ENCODE data around the gene TSC22D1. TPM values are rescaled to one million over a fixed set of nuclear protein-coding genes. Genes with fewer than 3 reads are reported as not detected.
"Not testable (repeated sequence)": the region's sequence is repeated elsewhere in the genome, so short reads cannot be mapped to it uniquely, and the experiment has no call there.

TSC22D1 gene
- total RNA-seq, 1 donor from 2014 or later, result 35.7 TPM

DNA sequence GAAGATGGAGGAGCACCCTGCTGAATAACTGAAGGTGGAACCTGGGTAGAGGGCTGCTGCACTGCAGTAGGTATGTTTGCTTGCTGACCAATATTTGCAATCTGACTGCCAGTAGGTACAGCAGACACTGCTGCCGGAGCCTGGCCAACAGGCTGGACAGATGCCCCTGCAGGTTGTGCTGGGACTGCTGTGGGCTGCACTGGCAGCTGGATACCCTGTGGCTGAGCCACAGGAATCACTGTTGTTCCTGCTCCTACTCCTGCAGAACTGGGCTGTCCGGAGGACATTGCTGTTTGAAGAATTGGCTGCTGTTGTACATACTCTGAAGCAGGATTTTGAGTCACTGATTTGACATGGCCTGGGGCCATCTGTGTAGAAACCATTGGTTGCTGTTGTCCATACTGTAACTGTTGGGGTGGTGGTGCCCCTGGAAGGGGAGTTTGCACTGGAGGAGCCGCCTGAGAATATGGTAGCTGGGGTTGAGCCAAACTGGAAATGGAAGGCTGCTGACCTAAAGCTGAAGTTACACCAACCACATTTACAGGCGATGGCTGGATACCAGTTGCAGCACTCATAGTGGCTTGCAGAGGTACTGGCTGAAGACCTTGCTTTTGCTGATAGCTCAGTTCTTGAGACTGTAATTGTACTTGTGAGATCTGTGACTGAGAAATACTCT is 2.2 kb downstream of the TSC22D1 start:
- DNase-seq (ENCODE audit: low read depth, low spot score), result no peak

DNA sequence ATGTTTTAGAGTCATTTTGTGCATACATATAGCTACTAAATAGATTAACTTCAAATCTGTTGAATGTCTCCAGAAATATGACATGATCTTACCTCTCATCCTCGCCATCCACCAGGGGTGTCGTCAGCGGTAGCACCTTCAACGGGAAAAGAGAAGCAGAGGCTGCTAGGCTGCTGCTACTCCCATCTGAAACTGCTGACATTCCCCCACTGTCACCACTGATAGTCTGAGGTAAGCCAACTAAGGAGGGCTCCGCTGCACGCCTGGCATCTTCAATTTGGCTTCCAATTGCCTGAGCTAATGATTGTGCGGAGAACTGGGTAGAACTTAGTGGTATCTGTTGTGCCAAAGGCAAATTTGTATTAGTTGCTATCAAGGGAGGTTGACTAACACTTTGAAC is 3.1 kb downstream of the TSC22D1 start:
- DNase-seq (ENCODE audit: low read depth, low spot score), result no peak

DNA sequence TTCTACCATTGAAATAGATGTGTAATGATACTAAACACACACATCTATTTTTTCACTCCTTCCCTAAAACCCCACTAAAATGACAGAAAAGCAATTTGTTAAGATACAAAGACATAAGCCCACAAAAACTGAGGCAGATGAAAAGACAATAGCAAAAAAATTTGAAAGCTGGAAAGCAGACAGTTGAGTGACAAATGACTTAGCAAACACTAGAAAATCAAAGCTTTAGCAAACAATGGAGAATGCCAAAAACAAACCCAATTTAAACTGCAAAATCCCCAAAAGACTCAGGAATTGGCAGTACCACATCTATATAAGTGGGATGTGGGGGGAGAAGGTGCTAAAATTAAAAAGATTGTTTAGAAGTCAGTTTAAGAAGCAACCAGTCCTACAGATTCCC is 9.5 kb downstream of the TSC22D1 start:
- DNase-seq (ENCODE audit: low read depth, low spot score), result no peak

DNA sequence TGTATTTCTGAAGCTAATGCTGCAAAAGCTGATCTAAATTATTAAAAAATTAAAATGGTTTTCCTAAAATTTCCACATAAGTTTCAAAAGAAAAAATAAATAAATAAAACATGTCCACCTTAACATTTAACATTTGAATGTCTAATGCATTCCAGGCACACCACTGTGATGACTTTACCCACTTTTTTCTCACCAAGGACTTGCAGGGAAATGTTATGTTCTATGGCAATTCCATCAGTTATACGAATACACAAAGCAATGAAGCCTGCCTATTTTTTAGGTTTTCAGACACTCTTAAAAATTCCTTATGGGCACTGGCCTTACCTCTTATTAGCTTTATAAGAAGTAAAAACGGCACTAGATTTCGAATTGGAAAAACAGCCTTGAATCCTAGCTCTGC is 10.2 kb downstream of the TSC22D1 start:
- no peak for DNase-seq (ENCODE audit: low read depth, low spot score)

DNA sequence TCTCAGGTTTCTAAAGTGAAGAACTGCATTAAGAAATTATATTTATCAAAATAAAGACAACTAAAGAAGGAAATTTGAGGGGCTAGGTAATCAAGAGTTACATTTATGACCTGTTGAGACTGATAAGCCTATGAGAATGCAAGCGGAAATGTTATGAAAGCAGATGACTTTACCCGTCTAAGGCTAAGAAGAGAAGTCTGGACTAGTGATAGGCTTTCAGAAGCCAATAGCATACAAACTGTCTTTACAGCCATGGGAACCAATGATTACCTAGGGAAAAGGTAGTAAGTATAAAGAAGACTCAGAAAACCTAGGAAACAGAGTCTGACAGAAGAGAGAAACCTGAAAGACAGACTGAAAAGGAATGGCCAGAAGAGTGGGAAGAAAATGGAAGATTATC is 11.2 kb downstream of the TSC22D1 start:
- no peak for DNase-seq (ENCODE audit: low read depth, low spot score)

DNA sequence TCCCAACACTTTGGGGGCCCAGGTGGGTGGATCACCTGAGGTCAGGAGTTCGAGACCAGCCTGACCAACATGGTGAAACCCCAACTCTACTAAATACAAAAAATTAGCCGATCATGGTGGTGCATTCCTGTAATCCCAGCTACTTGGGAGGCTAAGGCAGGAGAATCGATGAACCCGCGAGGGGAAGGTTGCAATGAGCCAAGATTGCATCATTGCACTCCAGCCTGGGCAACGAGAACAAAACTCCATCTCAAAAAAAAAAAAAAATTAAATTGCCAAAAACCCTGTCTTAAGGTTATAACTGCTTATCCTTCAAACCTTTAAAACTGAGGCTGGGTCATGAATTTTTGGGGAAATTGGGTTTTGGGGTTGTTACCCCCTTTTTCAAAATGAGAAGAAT is 13.3 kb downstream of the TSC22D1 start:
- not testable (repeated sequence) for DNase-seq (ENCODE audit: low read depth, low spot score)

DNA sequence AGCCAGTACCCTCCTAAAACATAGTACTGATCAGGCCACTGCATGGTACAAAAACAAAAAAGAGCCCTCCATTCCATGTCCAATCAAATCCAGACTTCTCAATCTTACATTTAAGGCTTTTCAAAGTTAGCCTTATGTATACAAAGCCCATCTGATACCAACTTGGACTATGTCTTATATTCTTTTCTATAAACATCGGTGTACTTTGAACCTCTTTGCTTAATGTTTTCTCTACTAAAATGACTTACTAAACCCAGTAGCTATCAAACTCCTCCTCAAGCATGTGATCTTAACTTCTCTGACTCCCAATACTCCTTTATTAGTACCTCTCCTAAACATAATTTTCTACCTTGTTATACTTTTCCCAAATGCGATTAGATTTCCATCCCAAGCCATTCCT is 14.8 kb downstream of the TSC22D1 start:
- DNase-seq (ENCODE audit: low read depth, low spot score), result no peak

DNA sequence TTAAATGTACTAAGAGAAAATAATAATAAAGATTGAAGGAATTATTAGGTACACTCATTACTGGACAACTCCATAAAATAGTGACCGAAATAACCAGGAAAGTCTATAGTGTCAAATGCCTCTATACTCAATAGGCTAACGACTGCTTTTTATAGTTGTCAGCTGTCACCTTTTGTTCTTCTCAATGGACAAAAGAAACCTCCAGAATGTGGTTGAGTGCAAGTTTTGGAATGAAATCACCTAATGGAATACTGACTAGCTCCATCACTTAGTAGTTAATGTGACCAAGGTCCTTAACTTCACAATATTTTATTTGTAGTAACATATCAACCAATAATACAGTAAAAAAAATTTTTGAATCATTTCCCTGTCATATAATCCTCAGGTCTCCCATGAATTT is 18.1 kb downstream of the TSC22D1 start:
- no peak for DNase-seq (ENCODE audit: low read depth, low spot score)

DNA sequence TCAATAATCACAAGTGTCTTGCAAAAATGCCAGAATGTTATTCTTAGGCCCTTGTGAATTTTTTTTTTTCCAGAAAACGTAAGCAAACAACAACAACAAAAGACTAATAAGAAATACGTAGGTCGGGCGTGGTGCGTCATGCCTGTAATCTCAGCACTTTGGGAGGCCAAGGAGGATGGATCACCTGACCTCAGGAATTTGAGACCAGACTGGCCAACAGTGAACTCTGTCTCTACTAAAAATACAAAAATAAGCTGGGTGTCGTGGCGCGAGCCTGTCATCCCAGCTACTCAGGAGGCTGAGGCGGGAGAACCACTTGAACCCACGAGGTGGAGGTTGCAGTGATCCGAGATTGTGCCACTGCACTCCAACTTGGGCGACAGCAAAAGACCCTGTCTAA is 20.9 kb downstream of the TSC22D1 start:
- DNase-seq (ENCODE audit: low read depth, low spot score), result no peak

DNA sequence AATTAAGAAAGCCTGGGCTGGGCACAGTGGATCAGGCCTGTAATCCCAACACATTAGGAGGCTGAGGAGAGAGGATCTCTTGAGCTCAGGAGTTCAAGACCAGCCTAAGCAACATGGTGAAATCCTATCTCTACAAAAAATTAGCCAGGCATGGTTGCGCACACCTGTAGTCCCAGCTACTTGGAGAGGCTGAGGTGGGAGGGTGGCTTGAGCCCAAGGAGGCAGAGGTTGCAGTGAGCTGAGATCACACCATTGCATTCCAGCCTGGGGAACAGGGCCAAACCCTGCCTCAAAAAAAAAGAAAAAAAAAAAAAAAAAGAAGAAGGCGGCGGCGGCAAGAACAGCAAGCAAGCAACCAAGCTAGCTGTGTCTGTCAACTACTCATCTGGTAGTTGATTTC is 26.7 kb downstream of the TSC22D1 start:
- DNase-seq (ENCODE audit: low read depth, low spot score), result no peak

DNA sequence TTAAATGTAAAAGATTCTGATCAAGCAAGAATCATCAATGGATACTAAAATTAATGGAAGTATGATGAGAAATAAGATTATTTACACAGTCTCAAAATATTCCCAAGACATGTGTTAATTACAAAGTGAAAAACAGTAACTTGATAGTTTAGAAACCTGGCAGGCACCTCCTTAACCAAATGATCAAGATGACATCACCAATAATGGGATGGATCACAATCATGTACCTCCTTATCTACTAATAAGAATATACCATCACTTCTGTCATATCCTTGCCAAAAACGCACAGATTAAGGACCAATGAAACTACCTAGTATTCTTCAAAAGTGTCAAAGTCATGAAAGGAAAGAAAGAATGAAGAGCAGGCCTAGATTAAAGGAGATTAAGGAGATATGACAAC is 30.0 kb downstream of the TSC22D1 start:
- no peak for DNase-seq (ENCODE audit: low read depth, low spot score)

DNA sequence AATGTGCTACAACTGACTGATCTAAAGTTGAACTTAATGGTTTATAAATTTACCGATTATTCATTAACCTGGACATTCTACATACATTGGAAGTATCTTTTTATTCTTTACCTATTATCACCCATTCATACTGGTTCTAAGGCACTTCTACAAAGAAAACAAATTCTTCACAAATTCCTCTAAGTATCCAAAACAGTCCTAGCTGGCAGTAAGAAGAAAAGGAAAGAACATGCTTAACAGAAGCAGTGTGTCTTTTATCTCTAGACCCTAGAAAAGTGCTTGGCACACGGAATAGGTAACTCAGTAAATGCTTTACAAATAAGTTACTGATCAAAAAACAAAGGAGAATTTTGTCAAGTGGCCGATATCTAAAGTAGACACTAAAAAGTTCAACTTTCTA is 32.8 kb downstream of the TSC22D1 start:
- no peak for DNase-seq (ENCODE audit: low read depth, low spot score)

DNA sequence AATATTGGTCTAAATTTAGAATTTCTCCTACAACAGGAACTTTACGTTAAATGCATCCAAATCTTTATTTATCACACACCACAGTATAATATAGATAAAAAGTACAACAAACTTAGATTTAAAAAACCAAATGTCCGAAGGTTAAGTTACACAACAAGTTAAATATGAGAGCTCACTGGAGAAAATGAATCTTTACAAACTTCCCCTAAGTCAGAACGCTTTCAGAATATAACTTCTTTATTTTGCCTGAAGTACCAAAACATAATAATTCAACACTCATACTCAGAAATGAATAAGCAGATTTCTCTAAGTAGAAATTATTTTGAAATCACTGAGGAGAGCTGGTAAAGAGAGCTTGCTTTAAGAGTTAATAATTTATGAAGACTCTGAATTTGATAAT is 33.8 kb downstream of the TSC22D1 start:
- no peak for DNase-seq (ENCODE audit: low read depth, low spot score)

DNA sequence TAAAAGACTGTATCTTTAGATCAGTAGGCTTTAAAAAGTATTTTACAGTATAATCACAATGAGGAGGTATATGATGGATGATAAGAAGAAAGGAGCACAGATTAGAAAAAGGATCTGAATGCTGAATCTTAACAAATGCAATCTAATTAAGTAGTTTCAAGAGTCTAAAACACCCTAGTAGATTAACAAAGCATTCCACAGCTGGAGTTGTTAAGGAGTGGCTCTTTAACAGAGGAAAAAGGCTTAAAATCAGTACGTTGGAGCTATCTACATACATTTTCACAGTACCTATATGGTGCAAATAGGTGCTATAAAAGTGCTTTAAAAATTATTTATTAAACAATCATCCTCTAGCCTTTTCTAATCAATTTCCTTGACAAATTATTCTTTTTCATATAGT is 34.5 kb downstream of the TSC22D1 start:
- no peak for DNase-seq (ENCODE audit: low read depth, low spot score)

DNA sequence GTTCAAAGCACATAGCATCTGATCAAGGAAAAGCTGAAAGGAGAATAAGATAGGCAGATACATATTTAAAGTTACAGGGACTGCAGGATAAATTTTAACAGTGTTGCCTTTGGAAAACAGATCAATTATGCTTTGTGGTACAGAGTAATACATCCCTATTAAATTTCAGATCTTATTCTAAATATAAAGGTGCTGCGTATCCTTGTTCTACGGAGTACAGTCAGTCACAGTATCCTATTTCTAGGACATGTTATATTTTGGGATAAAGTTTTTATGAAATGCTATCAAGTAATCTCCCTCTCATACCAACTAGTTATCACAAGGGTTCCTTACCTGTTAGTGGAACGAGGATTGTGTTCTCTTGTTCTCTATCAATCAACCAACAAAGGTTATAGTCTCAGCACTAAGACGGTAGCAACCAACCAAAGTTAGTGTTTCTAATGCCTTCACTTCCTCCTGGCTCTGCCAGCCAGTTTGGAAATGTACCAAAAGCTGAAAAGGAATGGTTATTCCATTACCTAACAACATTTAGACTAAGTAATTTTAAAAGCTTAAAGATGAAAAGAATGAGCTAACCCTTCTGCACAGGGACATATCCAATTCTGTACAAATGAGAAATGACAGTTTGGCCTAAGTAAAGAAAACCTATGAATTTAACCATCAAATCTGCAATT is 35.2 kb downstream of the TSC22D1 start:
- DNase-seq (ENCODE audit: low read depth, low spot score), result no peak

DNA sequence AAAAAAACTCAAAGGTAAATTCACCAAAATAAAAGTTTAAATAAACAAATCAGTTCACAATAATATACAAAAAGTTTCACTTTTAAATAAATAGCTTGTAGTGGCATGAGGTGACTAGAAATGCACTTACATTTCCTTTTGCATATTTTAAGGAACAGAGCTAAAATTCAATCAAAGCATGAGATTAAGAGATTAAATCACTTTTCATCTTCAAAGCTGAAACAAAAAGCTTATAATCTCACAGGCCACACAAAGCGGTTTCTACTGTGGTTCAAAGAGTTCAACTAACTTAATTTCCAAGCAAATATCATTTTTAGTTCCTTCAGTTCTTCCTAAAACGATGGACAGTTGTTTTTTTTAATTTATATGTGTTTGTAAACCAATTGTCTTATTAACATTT is 38.9 kb downstream of the TSC22D1 start:
- DNase-seq (ENCODE audit: low read depth, low spot score), result no peak

DNA sequence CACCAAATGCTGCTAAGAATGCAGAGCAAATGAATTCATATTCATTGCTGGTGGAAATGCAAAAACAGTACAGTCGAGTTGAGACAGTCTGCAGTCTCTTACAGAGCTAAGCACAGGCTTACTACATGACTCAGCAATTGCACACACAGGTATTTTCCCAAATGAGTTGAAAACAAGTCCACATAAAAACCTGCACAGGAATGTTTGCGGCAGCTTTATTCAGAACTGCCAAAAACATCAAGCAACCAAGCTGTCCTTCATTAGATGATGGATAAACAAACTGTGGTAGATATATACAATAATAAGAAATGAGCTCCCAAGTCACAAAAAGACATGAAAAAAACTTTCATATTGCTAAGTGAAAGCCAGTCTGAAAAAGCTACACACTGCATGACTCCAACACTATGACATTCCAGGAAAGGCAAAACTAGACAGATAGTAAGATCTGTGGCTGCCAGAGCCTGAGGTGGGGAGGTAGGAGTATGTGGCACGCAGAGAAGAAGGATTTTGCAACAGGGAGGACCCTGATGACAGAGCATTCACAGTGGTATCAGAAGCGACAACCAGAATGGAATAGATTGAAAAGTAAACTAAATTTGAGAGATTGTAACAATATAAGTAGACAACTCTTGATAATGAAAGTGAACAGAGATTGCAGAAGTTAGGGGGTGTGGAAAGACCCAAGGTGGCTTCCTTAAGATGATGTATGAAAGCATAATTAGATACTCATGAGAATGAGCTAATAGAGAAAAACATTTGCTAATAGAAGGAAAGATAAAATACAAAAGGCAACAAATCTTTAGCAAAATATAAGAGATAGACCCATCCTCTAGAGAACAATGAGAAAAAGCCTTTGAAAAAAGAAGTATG is 52.7 kb downstream of the TSC22D1 start:
- DNase-seq (ENCODE audit: low read depth, low spot score), result peak; percentile 8

DNA sequence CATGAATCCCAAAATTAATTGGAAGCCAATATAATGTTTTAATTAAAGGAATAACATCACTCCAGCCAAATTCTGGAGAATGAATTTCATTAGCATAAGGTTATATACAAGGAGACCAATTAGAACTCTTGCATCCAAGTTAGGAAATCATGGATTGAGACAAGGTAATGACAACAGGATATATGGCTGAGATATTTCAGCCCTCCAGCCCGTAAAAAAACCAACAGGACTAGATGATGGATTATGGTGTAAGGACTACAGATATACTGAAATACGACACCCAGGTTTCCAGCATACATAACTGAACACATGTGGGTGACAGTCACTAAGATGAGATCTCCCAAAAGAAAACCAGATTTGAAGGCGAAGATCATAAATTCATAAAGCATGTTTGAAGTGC is 56.5 kb downstream of the TSC22D1 start:
- no peak for DNase-seq (ENCODE audit: low read depth, low spot score)

DNA sequence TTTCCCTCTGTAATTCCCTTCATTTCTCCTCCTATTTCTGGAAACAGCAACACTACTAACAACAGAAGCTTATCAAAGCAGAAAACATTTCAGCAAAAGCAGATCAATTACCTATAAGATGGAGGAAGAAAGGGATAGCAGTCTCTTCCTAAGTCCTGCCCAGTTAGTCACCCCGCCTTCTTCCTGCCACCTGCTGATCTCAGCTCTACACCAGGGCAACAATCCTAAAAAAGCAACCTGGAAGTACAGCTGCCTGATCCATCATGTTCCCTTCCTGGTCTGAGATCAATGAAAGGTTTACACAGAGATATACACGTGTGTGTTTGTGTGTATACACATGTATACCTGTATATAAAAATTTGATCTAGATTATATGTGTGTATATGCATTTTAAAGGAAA is 59.4 kb downstream of the TSC22D1 start:
- no peak for DNase-seq (ENCODE audit: low read depth, low spot score)

DNA sequence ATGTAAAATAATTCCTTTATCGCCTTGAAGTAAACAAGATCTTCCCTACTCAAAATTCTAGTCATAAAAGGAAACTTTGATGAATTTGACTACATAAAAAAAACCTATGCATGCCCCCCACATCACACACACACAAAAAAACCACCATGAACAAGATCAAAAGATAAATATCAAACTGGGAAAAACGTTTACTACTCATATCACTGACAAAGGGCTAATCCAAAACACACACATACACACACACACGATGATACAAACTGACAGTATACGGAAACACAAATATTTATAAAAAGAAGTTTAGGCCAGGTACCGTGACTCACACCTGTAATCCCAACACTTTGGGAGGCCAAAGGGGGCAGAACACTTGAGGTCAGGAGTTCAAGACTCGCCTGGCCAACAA is 61.9 kb downstream of the TSC22D1 start:
- DNase-seq (ENCODE audit: low read depth, low spot score), result no peak

DNA sequence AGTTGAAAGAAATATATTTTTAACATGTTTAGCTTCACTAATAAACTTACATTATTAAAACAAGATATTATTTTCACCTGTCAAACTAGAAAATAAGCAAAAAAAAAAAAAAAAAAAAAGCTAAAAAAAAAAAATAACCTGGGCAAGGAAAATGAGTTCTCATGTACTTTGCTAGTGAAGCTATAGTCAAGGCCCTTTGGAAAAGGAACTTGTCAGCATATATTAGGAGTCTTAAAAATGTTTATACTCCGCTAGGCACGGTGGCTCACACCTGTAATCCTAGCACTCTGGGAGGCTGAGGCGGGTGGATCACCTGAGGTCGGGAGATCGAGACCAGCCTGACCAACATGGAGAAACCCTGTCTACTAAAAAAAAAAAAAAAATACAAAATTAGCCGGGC is 66.3 kb downstream of the TSC22D1 start:
- not testable (repeated sequence) for DNase-seq (ENCODE audit: low read depth, low spot score)

DNA sequence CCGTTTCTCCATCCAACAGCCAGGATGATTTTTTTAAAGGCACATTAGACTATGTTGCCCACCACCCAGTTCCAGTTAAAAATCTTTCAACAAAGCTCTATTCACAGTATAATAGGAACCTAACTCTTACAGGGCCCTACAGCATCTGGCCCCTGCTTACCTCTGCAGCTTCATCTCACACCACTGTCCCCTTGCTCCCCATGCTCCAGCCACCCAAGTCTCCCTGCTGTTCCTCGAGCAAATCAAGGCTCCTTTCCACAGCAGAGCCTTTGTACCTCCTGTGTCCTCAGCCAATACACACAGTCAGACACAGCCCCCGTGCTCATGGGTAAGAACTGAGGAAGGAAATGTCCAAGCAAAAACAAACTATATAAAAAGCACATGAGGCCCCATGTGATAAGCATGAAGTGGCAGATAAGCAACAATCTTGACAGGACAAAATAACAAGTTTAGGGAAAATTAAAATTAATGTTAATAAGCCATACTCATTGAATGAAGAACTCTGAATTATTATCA is 67.5 kb downstream of the TSC22D1 start:
- DNase-seq (ENCODE audit: low read depth, low spot score), result no peak

Measured in pulmonary artery endothelial cell (primary cell).